ENCODE measurements around the gene AVEN.
"Not testable (repeated sequence)": the region's sequence is repeated elsewhere in the genome, so short reads cannot be mapped to it uniquely, and the experiment has no call there.

The AVEN gene

GRCh38 chr15:34025252-34025651, 13.8 kb downstream of the AVEN start:
- no peak for TF ChIP-seq CTCF (IDR thresholded peaks at IDR 0.05; ENCODE audit: low read depth, low read length, missing control alignments)
- H3K4me3 ChIP-seq (replicated peaks; ENCODE audit: low read depth, low read length) = no peak overlapping the region
- DNase-seq (ENCODE audit: extremely low read depth, low read depth) = no peak

- TF ChIP-seq CTCF (IDR thresholded peaks at IDR 0.05; ENCODE audit: low read depth, low read length, missing control alignments) = no peak
- DNase-seq (ENCODE audit: extremely low read depth, low read depth) = no peak
These were observed 15.1 kb downstream of the AVEN start for GRCh38 chr15:34023907-34024306.

GRCh38 chr15:34019369-34019990, 19.5 kb downstream of the AVEN start:
- no peak overlapping the region for H3K4me3 ChIP-seq (replicated peaks; ENCODE audit: low read depth, low read length)
- TF ChIP-seq CTCF (IDR thresholded peaks at IDR 0.05; ENCODE audit: low read depth, low read length, missing control alignments) = no peak

More at GRCh38 chr15:34023907-34024306, 15.1 kb downstream of the AVEN start:
- H3K4me3 ChIP-seq (replicated peaks; ENCODE audit: low read depth, low read length) = no peak overlapping the region

GRCh38 chr15:34018738-34019137, 20.3 kb downstream of the AVEN start:
- not testable (repeated sequence) for DNase-seq (ENCODE audit: extremely low read depth, low read depth); H3K4me3 ChIP-seq (replicated peaks; ENCODE audit: low read depth, low read length)

More at GRCh38 chr15:34019369-34019990, 19.5 kb downstream of the AVEN start:
- DNase-seq (ENCODE audit: extremely low read depth, low read depth) = no peak

- no peak for DNase-seq (ENCODE audit: extremely low read depth, low read depth)
- TF ChIP-seq CTCF (IDR thresholded peaks at IDR 0.05; ENCODE audit: low read depth, low read length, missing control alignments) = no peak
- H3K4me3 ChIP-seq (replicated peaks; ENCODE audit: low read depth, low read length) = no peak overlapping the region
These were observed 20.9 kb downstream of the AVEN start for GRCh38 chr15:34018021-34018645.

- DNase-seq (ENCODE audit: extremely low read depth, low read depth) = no peak
- H3K4me3 ChIP-seq (replicated peaks; ENCODE audit: low read depth, low read length) = no peak overlapping the region
- no peak for TF ChIP-seq CTCF (IDR thresholded peaks at IDR 0.05; ENCODE audit: low read depth, low read length, missing control alignments)
These were observed 24.4 kb downstream of the AVEN start for GRCh38 chr15:34014556-34014955.

- no peak for TF ChIP-seq CTCF (IDR thresholded peaks at IDR 0.05; ENCODE audit: low read depth, low read length, missing control alignments)
- DNase-seq (ENCODE audit: extremely low read depth, low read depth) = no peak
These were observed 25.3 kb downstream of the AVEN start for GRCh38 chr15:34013746-34014145.

More at GRCh38 chr15:34013746-34014145, 25.3 kb downstream of the AVEN start:
- no peak overlapping the region for H3K4me3 ChIP-seq (replicated peaks; ENCODE audit: low read depth, low read length)

Data from HFF-Myc (cell line).